ENCODE results near the gene THAP6. TPM values are rescaled to one million over a fixed set of nuclear protein-coding genes. Genes with fewer than 3 reads are reported as not detected.

Gene THAP6
- total and polyA plus RNA-seq, 2 of the 8 experiments (the other 6 are each of a cell fraction or from before 2014, with no cell fraction given): 3.3 to 9.7 TPM

- TF ChIP-seq SRF (IDR thresholded peaks at IDR 0.05; ENCODE audit: low read depth, low read length) (no peak), YY1 (IDR thresholded peaks at IDR 0.05; ENCODE audit: low read depth, low read length) (no peak), EGR1 (IDR thresholded peaks at IDR 0.05; ENCODE audit: borderline replicate concordance, low read depth, low read length) (no peak)
Observed at GRCh38 chr4:75525086-75525485, 10.8 kb downstream of the THAP6 start (continued).
